HCT116 (cell line): Measurements from ENCODE around the gene OMP. TPM values are rescaled to one million over a fixed set of nuclear protein-coding genes. Genes with fewer than 3 reads are reported as not detected.

Experiments used
- ATAC-seq: fragments of 200-7000 bp; cut with Tn5 transposase; 2 replicates; pipeline ENCODE4 v1.9.1; 2020; ENCODE audit warnings: mild to moderate bottlenecking, moderate library complexity
- BruUV-seq: library from RNA; stranded (reverse); fragments of 400-500 nt; replicated peaks from 2 replicates; lab custom pipeline; 2021; lab: Mats Ljungman, UMichigan
- CTCF ChIA-PET: fragments of 300-600 bp; sonication (Branson Sonifier 250); formaldehyde crosslinking; loops from one replicate; lab custom pipeline; 2021; ENCODE audit warnings: antibody characterized with exemption; lab: Charles Lee
- POLR2A ChIA-PET: fragments of 300-600, 350-600 bp; sonication (Branson Sonifier 250); formaldehyde crosslinking; loops from one replicate; lab custom pipeline; 2021; ENCODE audit warnings: antibody characterized with exemption; lab: Charles Lee
- RAD21 ChIA-PET, 2 experiments: fragments of 300-600 bp; sonication (Branson Sonifier 250); formaldehyde crosslinking; loops; one replicate each; lab custom pipeline; 2023; ENCODE audit warnings: low total read pairs in 2 of 2; ENCODE audit not compliant: uncharacterized antibody in 2 of 2, unreplicated experiment in 2 of 2, low non-redundant PET in 1 of 2; lab: Charles Lee
- DNase-seq: peaks from one replicate; pipeline ENCODE4 v3.0.0-alpha.2; 2010; ENCODE audit warnings: low read depth, low spot score
- H2AFZ ChIP-seq: fragments of 200-600 bp; shearing (Covaris generic), sonication (generic); 2 replicates; pipeline ENCODE4 v1.6.1; 2017; ENCODE audit warnings: low read depth, mixed run types, mixed read lengths, antibody characterized with exemption, low read length; ENCODE audit not compliant: poor library complexity, severe bottlenecking
- H3K27ac ChIP-seq: 2 replicates; pipeline ENCODE4 v1.5.1; 2012; ENCODE audit warnings: low read depth, low read length
- H3K27me3 ChIP-seq: fragments of 200-600 bp; sonication (generic); 2 replicates; pipeline ENCODE4 v1.6.1; 2016; ENCODE audit warnings: mixed run types, low read length, mixed read lengths; ENCODE audit not compliant: insufficient read depth
- H3K36me3 ChIP-seq, 2 experiments: fragments of 200-500 bp in 1 of 2; fragments of 200-600 bp in 1 of 2; sonication (Bioruptor generic) in 1 of 2; sonication (generic) in 1 of 2; 2 replicates each; pipeline versions ENCODE4 v1.5.1 to v1.6.1; 2014 to 2016; ENCODE audit warnings: low read length in 2 of 2, inconsistent platforms in 1 of 2, mixed read lengths in 1 of 2, mixed run types in 1 of 2; ENCODE audit not compliant: insufficient read depth in 2 of 2, control insufficient read depth in 1 of 2
- H3K4me1 ChIP-seq, 2 experiments: fragments of 200-600 bp in 1 of 2; sonication (generic) in 1 of 2; 2 replicates each; pipeline versions ENCODE4 v1.5.1 to v1.6.1; 2012 to 2017; ENCODE audit warnings: low read length in 2 of 2, inconsistent platforms in 1 of 2, mild to moderate bottlenecking in 1 of 2, mixed read lengths in 1 of 2, mixed run types in 1 of 2, moderate library complexity in 1 of 2; ENCODE audit not compliant: insufficient read depth in 2 of 2, control insufficient read depth in 1 of 2
- H3K4me2 ChIP-seq: fragments of 200-600 bp; sonication (generic); 2 replicates; pipeline ENCODE4 v1.6.1; 2017; ENCODE audit warnings: mixed run types, low read length, mixed read lengths
- H3K4me3 ChIP-seq, 2 experiments: fragments of 200-600 bp in 1 of 2; sonication (generic) in 1 of 2; replicated peaks in 1 of 2; 2 replicates each; pipeline ENCODE4 v1.5.1; 2011 to 2016; ENCODE audit warnings: low read length in 2 of 2, control low read depth in 1 of 2, low read depth in 1 of 2, mild to moderate bottlenecking in 1 of 2, mixed read lengths in 1 of 2, mixed run types in 1 of 2
- H3K79me2 ChIP-seq: fragments of 200-600 bp; sonication (generic); 2 replicates; pipeline ENCODE4 v1.6.1; 2017; ENCODE audit warnings: mild to moderate bottlenecking, mixed run types, low read length, moderate library complexity, mixed read lengths; ENCODE audit not compliant: insufficient read depth
- H3K9ac ChIP-seq: fragments of 200-600 bp; sonication (generic); 2 replicates; pipeline ENCODE4 v1.6.1; 2016; ENCODE audit warnings: low read length, mixed read lengths
- H3K9me2 ChIP-seq: fragments of 200-600 bp; sonication (generic), shearing (Covaris generic); 2 replicates; pipeline ENCODE4 v1.6.1; 2017; ENCODE audit warnings: mixed run types, mild to moderate bottlenecking, moderate library complexity; ENCODE audit not compliant: insufficient read depth
- H3K9me3 ChIP-seq, 2 experiments: fragments of 200-500 bp in 1 of 2; fragments of 200-600 bp in 1 of 2; sonication (Bioruptor generic) in 1 of 2; sonication (generic) in 1 of 2; 2 replicates each; pipeline ENCODE4 v1.6.1; 2014 to 2017; ENCODE audit warnings: low read length in 2 of 2, mixed read lengths in 2 of 2, inconsistent platforms in 1 of 2, low read depth in 1 of 2, mild to moderate bottlenecking in 1 of 2, mixed run types in 1 of 2, moderate library complexity in 1 of 2; ENCODE audit not compliant: control insufficient read depth in 1 of 2, insufficient read depth in 1 of 2
- H4K20me1 ChIP-seq: fragments of 200-600 bp; sonication (generic), shearing (Covaris generic); 2 replicates; pipeline ENCODE4 v1.6.1; 2017; ENCODE audit warnings: mixed run types, mild to moderate bottlenecking, moderate library complexity; ENCODE audit not compliant: insufficient read depth
- ATF3 ChIP-seq: IDR thresholded peaks from 2 replicates; pipeline ENCODE4 v1.6.1; 2012
- CTCF ChIP-seq, 3 experiments: fragments of 200-600 bp in 1 of 3; sonication (generic) in 1 of 3; IDR thresholded peaks in 2 of 3; conservative IDR thresholded peaks in 1 of 3; 2 replicates each; pipeline ENCODE4 v1.5.1; 2012 to 2017; ENCODE audit warnings: low read depth in 2 of 3, low read length in 2 of 3, antibody characterized with exemption in 1 of 3, borderline replicate concordance in 1 of 3, control low read depth in 1 of 3, mild to moderate bottlenecking in 1 of 3, mixed read lengths in 1 of 3, mixed run types in 1 of 3, moderate library complexity in 1 of 3; ENCODE audit not compliant: insufficient read depth in 1 of 3
- EZH2 ChIP-seq: fragments of 200-600 bp; sonication (generic); IDR thresholded peaks from 2 replicates; pipeline ENCODE4 v1.6.1; 2017; ENCODE audit warnings: antibody characterized with exemption, mixed run types
- MAX ChIP-seq: IDR thresholded peaks from 2 replicates; pipeline ENCODE4 v1.6.1; 2012
- POLR2A ChIP-seq: IDR thresholded peaks from 2 replicates; pipeline ENCODE4 v1.7.0; 2011; ENCODE audit warnings: borderline replicate concordance; ENCODE audit not compliant: insufficient read depth, insufficient read length; ENCODE audit errors: extremely low read depth
- POLR2AphosphoS5 ChIP-seq: IDR thresholded peaks from 2 replicates; pipeline ENCODE4 v1.6.1; 2011; ENCODE audit warnings: mild to moderate bottlenecking, low read depth, low read length, moderate library complexity
- SP1 ChIP-seq: IDR thresholded peaks from 2 replicates; pipeline ENCODE4 v1.6.1; 2012; ENCODE audit warnings: low read depth
- intact Hi-C: fragments of 100-400 bp; cut with micrococcal nuclease; formaldehyde crosslinking; loops from 2 replicates; pipeline ENCODE4 v1.10.0; 2022
- total RNA-seq: library from RNA; stranded (reverse); gene quantifications from one replicate; pipeline ENCODE4 v1.2.1, GENCODE V29; 2021; ENCODE audit not compliant: unreplicated experiment

Gene OMP
- total RNA-seq, 1 experiment from 2014 or later, result not detected

GRCh38 chr11:77081976-77082836, 20.4 kb upstream of the OMP start:
- Histone ChIP-seq H2AFZ (no peak overlapping the region), H3K79me2 (no peaks in the 10 kb centered on the region), H3K27me3 (no peaks in the 10 kb centered on the region), H3K9ac (no peak overlapping the region), H3K9me2 (no peaks in the 10 kb centered on the region), H4K20me1 (no peaks in the 10 kb centered on the region), H3K4me1 (no peaks in the 10 kb centered on the region), H3K36me3 (no peaks in the 10 kb centered on the region), H3K9me3 (no peaks in the 10 kb centered on the region), H3K27ac (no peak overlapping the region), H3K4me3 (no peak overlapping the region)
- ChIA-PET RAD21 (no interaction called here), POLR2A (no interaction called here), CTCF (interaction anchor here (1.4 to 3.6 kb wide), 3 partner anchors 9 to 35 kb away, joined by 4 to 19 read pairs (median 7); no protein-coding TSS in a partner anchor)
- intact Hi-C loops, result no loop called here
- no TSS peak for BruUV-seq
- ATAC-seq (no peak), DNase-seq (no peak)
- TF ChIP-seq SP1 (no peak), EZH2 (no peak), POLR2A (no peak), CTCF (IDR thresholded peaks at IDR 0.05 in 2 of 3, conservative IDR thresholded peaks at IDR 0.05 in 1 of 3; ENCODE audit: borderline replicate concordance in 1 of 3, insufficient read depth in 1 of 3, low read depth in 2 of 3, low read length in 2 of 3) (no peak), POLR2AphosphoS5 (no peak), MAX (no peak), ATF3 (no peak)
- TF ChIP-seq, all 23 proteins: peak for 0
- H3K4me2 ChIP-seq, result no peak overlapping the region
